HT1080 (cell line): ENCODE results near the gene ICE2. TPM values are rescaled to one million over a fixed set of nuclear protein-coding genes. Genes with fewer than 3 reads are reported as not detected.

Experiments
- DNase-seq: peaks from one replicate; pipeline ENCODE4 v3.0.0-alpha.2; 2015; ENCODE audit warnings: low read depth
- small RNA-seq: library from RNA; depleted of rRNA; stranded (forward); fragments of <200 nt; gene quantifications from one replicate; pipeline ENCODE3, GENCODE V24; 2014
- total RNA-seq: library from RNA; depleted of rRNA; stranded (reverse); fragments of >200 nt; shearing (Covaris generic); gene quantifications from 2 replicates; pipeline ENCODE4 v1.2.3, GENCODE V29; 2014; rRNA removed

ICE2 gene
- total RNA-seq, 1 experiment from 2014 or later: 13.5 TPM

- no peak for DNase-seq
Observed at GRCh38 chr15:60372227-60372626, 106.7 kb downstream of the ICE2 start.

- peak; percentile 99 for DNase-seq
Observed at GRCh38 chr15:60371175-60372051, 107.5 kb downstream of the ICE2 start.

GRCh38 chr15:60370869-60371136 lies 108.1 kb downstream of the ICE2 start:
- DNase-seq: no peak

GRCh38 chr15:60370105-60370868 lies 108.7 kb downstream of the ICE2 start:
- peak; percentile 93 for DNase-seq

GRCh38 chr15:60369696-60370095 lies 109.2 kb downstream of the ICE2 start:
- no peak for DNase-seq

Small RNAs within 50 kb of the gene (small RNA-seq; reads per million reads assigned to genes)
- gene AC087385.3: not detected

Other genes with a start within 250 kb of the ICE2 start
- 3,876 and 3,948 TPM in 2 replicates for gene ANXA2, start 81.2 kb downstream of the ICE2 start, total RNA-seq